Right lobe of liver (tissue), 4 donors: ENCODE measurements around the gene UBE3B.
A peak's percentile ranks its signal among the peaks of the same experiment; 100 is the strongest.

Experiments used
- CTCF ChIP-seq, 4 donors: fragments of 200-600 bp in 3 of 4; fragments of 450-650 bp in 1 of 4; IDR thresholded peaks; one replicate each; pipeline versions ENCODE4 v1.5.1 to v1.8.0; 2016 to 2022; ENCODE audit warnings: antibody characterized with exemption in 4 of 4, mild to moderate bottlenecking in 2 of 4
- POLR2A ChIP-seq: fragments of 450-650 bp; IDR thresholded peaks from one replicate; pipeline ENCODE4 v1.6.1; 2017; ENCODE audit warnings: antibody characterized with exemption, mild to moderate bottlenecking
- donor health status: DM: no; HTN: no; CAD: no.
- donor health status: DM: no; HTN: no; CAD: no.
- donor health status: DM: no; HTN: yes; CAD: no.

DNA sequence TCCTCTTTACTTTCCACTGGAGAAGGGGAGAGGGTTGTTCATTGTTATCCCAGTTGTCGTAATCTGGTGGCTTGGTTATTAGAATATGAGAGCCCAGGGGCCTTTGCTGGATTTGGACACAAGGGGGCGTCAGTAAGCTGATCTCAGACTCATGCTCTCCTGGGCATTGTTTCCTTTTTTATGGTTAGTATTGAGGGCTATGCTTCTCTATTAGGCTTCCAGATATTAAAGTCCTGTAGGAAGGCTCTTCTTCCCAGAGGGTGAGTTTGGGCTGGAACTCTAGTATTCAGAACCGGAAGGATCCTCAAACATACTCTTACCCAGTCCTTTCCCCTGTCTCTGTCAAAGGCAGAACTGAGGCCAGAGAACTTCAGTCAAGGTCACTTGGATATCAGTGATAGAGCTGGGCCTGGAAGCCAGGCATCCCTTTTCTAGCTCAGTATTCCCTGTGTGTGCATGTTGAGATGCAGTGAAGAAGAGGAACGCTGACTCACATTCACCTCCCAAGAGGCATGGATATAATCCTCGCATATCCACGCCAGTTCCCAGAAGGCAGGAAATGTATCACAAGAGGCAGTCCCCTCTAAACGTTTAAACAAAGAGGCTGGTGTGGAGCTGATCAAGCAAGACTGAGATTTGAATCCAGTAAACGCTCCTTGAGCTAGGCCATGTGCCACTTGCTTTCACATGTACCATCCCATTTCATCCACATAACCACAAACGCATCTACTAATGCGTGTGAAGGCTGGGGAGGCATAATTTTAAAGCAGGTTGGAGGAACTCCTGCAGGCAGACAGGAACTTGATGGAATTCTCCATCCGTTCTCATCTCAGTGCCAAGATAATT, 41.6 kb downstream of the UBE3B start:
- TF ChIP-seq CTCF (IDR thresholded peaks at IDR 0.05), result peak; percentile 85 to 94 (median 90)
- TF ChIP-seq POLR2A, result no peak
